NT2/D1 (cell line): ENCODE data around the gene HOOK2.

Experiments
- SUZ12 ChIP-seq: IDR thresholded peaks from 2 replicates; pipeline ENCODE4 v1.6.1; 2011; ENCODE audit not compliant: insufficient read length, insufficient read depth; ENCODE audit errors: extremely low read depth
- YY1 ChIP-seq: IDR thresholded peaks from 2 replicates; pipeline ENCODE4 v1.6.1; 2011; ENCODE audit not compliant: insufficient read length, insufficient read depth

GRCh38 chr19:12778017-12778904, 2.9 kb upstream of the HOOK2 start:
- TF ChIP-seq SUZ12 (no peak), YY1 (no peak)
